Mucosa of rectum (tissue), 2 donors: ENCODE results near the gene TFDP1.
"Not testable (repeated sequence)": the region's sequence is repeated elsewhere in the genome, so short reads cannot be mapped to it uniquely, and the experiment has no call there.

Experiments
- H3K27ac ChIP-seq, 2 donors: one replicate each; pipeline ENCODE4 v1.7.0; 2013; ENCODE audit warnings: inconsistent platforms in 2 of 2, low read depth in 2 of 2, low read length in 2 of 2
- H3K27me3 ChIP-seq, 2 donors: one replicate each; pipeline ENCODE4 v1.7.0; 2013; ENCODE audit warnings: low read length in 2 of 2; ENCODE audit not compliant: control insufficient read depth in 2 of 2, insufficient read depth in 2 of 2
- H3K36me3 ChIP-seq, 2 donors: one replicate each; pipeline ENCODE4 v1.7.0; 2013; ENCODE audit warnings: low read length in 2 of 2; ENCODE audit not compliant: control insufficient read depth in 2 of 2, insufficient read depth in 2 of 2
- H3K4me1 ChIP-seq, 2 donors: one replicate each; pipeline ENCODE4 v1.7.0; 2013; ENCODE audit warnings: low read length in 2 of 2, mild to moderate bottlenecking in 1 of 2; ENCODE audit not compliant: control insufficient read depth in 2 of 2, insufficient read depth in 2 of 2
- H3K4me3 ChIP-seq, 2 donors: one replicate each; pipeline ENCODE4 v1.7.0; 2013; ENCODE audit warnings: low read length in 2 of 2
- H3K9ac ChIP-seq, 2 donors: one replicate each; pipeline ENCODE4 v1.7.0; 2013; ENCODE audit warnings: low read length in 2 of 2, low read depth in 1 of 2, mild to moderate bottlenecking in 1 of 2
- H3K9me3 ChIP-seq, 2 donors: one replicate each; pipeline ENCODE4 v1.7.0; 2013; ENCODE audit warnings: low read length in 2 of 2; ENCODE audit not compliant: control insufficient read depth in 2 of 2
- donor health status: healthy.
- donor health status: Normal muscosa, but diverticular disease.

TFDP1 gene

GRCh38 chr13:113586661-113587479 is 2.3 kb downstream of the TFDP1 start:
- Histone ChIP-seq H3K36me3 (peaks cover 6 to 13% of the 10 kb centered on the region in 2 donors), H3K9me3 (no peaks in the 10 kb centered on the region), H3K27me3 (no peaks in the 10 kb centered on the region), H3K27ac (no peak overlapping the region), H3K9ac (no peak overlapping the region), H3K4me1 (peaks cover 0 to 4% of the 10 kb centered on the region in 2 donors), H3K4me3 (no peak overlapping the region)

GRCh38 chr13:113588394-113589111 is 4.0 kb downstream of the TFDP1 start:
- Histone ChIP-seq H3K9ac (no peak overlapping the region), H3K9me3 (no peaks in the 10 kb centered on the region), H3K27ac (no peak overlapping the region), H3K4me3 (no peak overlapping the region), H3K27me3 (no peaks in the 10 kb centered on the region), H3K4me1 (peaks cover 0 to 4% of the 10 kb centered on the region in 2 donors), H3K36me3 (peaks cover 10 to 16% of the 10 kb centered on the region in 2 donors)

- no peak overlapping the region for H3K4me3 ChIP-seq
- peaks cover 10 to 16% of the 10 kb centered on the region in 2 donors for H3K36me3 ChIP-seq
- no peak overlapping the region for H3K27ac ChIP-seq
- no peaks in the 10 kb centered on the region for H3K27me3 ChIP-seq
- no peak overlapping the region for H3K9ac ChIP-seq
- no peaks in the 10 kb centered on the region for H3K9me3 ChIP-seq
- peaks cover 0 to 2% of the 10 kb centered on the region in 2 donors for H3K4me1 ChIP-seq
These were observed 4.9 kb downstream of the TFDP1 start for GRCh38 chr13:113589251-113589960.

- no peak overlapping the region for H3K27ac ChIP-seq
- H3K9ac ChIP-seq = no peak overlapping the region
- H3K9me3 ChIP-seq = no peaks in the 10 kb centered on the region
- peaks cover 10 to 16% of the 10 kb centered on the region in 2 donors for H3K36me3 ChIP-seq
- H3K27me3 ChIP-seq = no peaks in the 10 kb centered on the region
- no peak overlapping the region for H3K4me3 ChIP-seq
- H3K4me1 ChIP-seq = peaks cover 0 to 2% of the 10 kb centered on the region in 2 donors
These were observed 5.4 kb downstream of the TFDP1 start for GRCh38 chr13:113589961-113590339.

- H3K9me3 ChIP-seq = no peaks in the 10 kb centered on the region
- no peak overlapping the region for H3K9ac ChIP-seq
- H3K36me3 ChIP-seq = peaks cover 20% of the 10 kb centered on the region in 2 donors
- no peak overlapping the region for H3K4me3 ChIP-seq
- H3K27me3 ChIP-seq = no peaks in the 10 kb centered on the region
- H3K27ac ChIP-seq = no peak overlapping the region
- H3K4me1 ChIP-seq = no peaks in the 10 kb centered on the region
These were observed 7.2 kb downstream of the TFDP1 start for GRCh38 chr13:113591750-113592149.

- Histone ChIP-seq H3K9ac (no peak overlapping the region), H3K27me3 (no peaks in the 10 kb centered on the region), H3K36me3 (peaks cover 22 to 24% of the 10 kb centered on the region in 2 donors), H3K4me3 (no peak overlapping the region), H3K9me3 (no peaks in the 10 kb centered on the region), H3K27ac (no peak overlapping the region), H3K4me1 (no peaks in the 10 kb centered on the region)
These were observed 8.0 kb downstream of the TFDP1 start for GRCh38 chr13:113592571-113592970.

- not testable (repeated sequence) for H3K9ac ChIP-seq, H3K4me1 ChIP-seq, H3K9me3 ChIP-seq, H3K27me3 ChIP-seq, H3K27ac ChIP-seq, H3K4me3 ChIP-seq
- H3K36me3 ChIP-seq = peaks cover 22 to 25% of the 10 kb centered on the region in 2 donors
These were observed 9.7 kb downstream of the TFDP1 start for GRCh38 chr13:113594066-113594821.

- H3K4me3 ChIP-seq = no peak overlapping the region
- no peak overlapping the region for H3K27ac ChIP-seq
- H3K27me3 ChIP-seq = no peaks in the 10 kb centered on the region
- no peak overlapping the region for H3K9ac ChIP-seq
- no peaks in the 10 kb centered on the region for H3K9me3 ChIP-seq
- H3K36me3 ChIP-seq = peaks cover 20 to 22% of the 10 kb centered on the region in 2 donors
- H3K4me1 ChIP-seq = no peaks in the 10 kb centered on the region
These were observed 10.6 kb downstream of the TFDP1 start for GRCh38 chr13:113595131-113595530.

- H3K27ac ChIP-seq = no peak overlapping the region
- H3K4me3 ChIP-seq = no peak overlapping the region
- no peaks in the 10 kb centered on the region for H3K27me3 ChIP-seq
- H3K9me3 ChIP-seq = no peaks in the 10 kb centered on the region
- peaks cover 20 to 26% of the 10 kb centered on the region in 2 donors for H3K36me3 ChIP-seq
- H3K9ac ChIP-seq = no peak overlapping the region
- no peaks in the 10 kb centered on the region for H3K4me1 ChIP-seq
These were observed 12.0 kb downstream of the TFDP1 start for GRCh38 chr13:113596321-113597200.
